CD4-positive, alpha-beta T cell treated with Interleukin-2 at 100 ng/mL for 4 hours (primary cell): ENCODE measurements around the gene NOVA2.

Experiments used
- DNase-seq: peaks from one replicate; pipeline ENCODE4 v3.0.0-alpha.2; 2020; ENCODE audit warnings: low spot score

The NOVA2 gene

DNA sequence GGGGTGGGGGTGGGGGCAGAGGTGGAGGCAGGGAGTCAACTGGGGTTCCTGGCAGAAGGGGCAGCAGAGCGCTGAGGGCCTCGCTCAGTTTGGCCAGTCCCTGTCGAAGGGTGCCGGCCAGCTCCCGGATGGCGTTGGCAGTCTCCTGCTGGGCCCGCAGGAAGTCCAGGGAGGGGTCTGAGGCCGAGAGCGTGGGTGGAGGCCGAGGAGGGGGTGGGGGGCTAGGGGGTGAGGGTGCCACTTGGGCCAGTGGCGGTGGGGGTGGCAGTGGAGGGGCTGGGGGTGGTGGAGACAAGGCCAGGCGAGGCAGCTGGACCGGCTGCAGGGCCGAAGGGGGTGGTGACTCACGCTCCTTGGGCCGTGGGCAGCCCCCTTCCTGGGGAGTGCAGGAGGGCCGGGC lies 82.8 kb downstream of the NOVA2 start:
- DNase-seq, result no peak

DNA sequence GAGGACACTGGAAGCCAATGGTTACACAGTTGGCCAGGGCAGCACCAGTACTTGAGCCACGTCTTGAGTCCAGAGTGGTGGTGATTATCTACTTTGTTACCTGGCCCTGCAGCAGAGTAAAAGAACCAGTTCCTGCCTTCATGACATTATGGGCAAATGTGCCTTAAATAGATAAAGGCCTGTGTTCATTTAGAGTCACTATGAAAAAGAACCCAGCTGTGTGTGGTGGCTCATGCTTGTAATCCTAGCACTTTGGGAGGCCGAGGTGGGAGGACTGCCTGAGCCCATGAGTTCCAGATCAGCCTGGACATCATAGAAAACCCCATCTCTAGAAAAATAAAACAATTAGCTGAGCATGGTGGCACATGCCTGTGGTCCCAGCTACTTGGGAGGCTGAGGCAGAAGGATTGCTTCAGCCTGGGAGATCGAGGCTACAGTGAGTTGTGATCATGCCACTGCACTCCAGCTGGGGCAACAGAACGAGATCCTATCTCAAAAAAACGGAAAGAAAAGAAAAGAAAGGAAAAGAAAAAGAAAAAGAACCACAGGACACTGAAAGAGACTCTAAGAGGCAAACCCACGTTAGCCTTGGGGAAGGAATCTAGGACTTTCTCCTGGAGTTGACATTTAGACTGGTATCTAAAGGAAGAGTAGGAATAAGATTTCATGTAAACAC lies 84.3 kb downstream of the NOVA2 start:
- no peak for DNase-seq

DNA sequence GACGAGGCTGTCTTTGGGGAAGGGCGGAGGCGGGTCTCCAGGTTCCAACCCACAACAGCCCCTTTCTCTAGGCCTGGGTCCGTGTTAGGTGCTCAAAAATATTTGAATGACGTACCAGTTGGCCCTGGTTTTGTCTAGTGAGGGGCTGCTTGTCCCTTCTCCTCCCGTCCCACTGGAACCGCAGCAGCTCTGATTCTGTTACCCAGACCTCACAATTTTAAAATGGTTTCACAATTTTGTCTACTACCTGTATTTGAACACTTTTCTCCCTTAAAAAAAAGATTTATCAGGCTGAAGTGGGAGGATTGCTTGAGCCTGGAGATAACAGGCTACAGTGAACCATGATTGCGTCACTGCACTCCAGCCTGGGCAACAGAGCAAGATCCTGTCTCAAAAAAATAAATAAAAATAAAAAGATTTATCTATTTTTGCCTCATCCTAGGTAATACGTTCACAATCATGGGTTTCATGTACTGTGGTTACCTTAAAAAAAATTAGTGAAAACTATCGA lies 86.4 kb downstream of the NOVA2 start:
- no peak for DNase-seq

DNA sequence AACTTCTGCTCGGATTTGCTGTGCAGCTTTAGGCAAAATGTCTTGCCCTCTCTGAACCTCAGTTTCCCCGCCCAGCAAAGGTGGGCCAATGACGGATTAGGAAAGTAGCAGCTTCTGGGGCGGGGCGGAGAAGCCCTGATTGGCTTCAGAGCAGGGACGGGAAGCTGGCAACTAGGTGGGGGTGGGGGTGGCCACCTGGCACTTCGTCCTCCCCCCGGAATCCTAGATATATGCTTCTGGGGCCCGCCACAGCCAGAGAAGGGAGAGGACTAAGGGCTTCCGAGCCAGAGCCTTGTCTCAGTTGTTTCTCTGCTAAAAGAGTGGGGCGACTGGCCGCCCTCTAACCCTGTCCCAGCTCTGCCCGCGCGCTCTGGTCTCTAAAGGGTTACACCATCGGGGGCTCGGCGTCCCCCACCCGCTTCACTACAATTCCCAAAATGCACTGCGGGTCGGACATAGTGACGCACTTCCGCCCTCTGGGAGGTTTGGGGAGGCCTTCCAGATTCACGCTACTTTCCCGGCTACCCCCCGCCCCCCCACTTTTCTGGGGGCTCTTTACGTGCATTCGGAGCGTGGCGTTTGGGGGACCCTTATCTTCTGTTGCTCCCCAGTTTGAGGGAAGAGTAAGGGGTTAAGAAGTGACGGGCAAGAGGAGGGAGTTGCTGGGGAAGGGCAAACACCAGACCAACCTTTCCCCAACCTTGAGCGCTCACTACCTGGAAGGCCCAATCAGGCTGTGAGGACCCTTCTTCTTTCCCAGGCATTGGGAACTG lies 87.1 kb downstream of the NOVA2 start:
- DNase-seq, result peak; percentile 92

DNA sequence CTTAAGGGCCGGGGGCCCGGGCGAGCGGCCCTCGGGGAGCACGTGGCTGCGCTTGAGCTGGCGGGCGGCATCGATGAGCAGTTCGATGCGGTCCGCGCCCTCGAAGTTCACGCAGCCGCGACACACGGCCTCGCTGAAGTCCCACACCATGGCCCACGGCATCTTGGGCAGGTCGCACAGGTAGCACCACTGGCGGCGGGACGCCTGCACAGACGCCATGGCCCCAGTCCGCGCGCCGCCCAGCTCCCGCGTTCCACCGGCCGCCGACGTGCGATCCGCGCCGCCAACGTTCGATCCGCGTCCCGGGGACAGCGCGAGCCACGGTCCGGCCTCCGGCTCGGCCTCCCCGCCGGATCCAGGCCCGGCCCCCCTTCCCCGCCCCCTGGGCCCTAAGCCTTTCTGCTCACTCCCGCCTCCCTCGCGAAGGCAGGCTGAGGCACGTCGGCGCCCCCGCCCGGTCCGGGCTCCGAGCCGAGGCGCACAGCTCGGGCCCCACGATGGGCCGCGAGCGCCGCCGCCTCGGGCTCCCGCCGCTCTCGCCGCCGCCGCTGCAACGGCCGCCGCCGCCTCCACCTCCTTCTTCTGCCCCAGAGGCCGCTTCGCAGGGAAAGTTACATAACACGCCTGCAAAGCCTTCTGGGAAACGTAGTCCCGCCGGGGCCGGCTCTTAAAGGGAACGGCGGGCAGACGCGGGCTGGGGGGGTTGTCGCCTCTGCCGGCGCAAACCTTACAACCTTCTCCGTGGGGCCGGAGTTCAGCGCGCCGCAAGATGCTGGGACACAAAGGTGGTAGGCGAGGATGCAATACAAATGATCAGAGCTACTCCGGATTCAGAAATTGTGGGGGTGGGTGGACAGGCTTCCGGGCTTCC lies 87.9 kb downstream of the NOVA2 start, which contains the start of gene IRF2BP1:
IRF2BP1 (minus strand) TSS at position 586 of the 871 bp plus-strand sequence; CDS start at position 219, 367 bp downstream.
- DNase-seq, result peak; percentile 91

DNA sequence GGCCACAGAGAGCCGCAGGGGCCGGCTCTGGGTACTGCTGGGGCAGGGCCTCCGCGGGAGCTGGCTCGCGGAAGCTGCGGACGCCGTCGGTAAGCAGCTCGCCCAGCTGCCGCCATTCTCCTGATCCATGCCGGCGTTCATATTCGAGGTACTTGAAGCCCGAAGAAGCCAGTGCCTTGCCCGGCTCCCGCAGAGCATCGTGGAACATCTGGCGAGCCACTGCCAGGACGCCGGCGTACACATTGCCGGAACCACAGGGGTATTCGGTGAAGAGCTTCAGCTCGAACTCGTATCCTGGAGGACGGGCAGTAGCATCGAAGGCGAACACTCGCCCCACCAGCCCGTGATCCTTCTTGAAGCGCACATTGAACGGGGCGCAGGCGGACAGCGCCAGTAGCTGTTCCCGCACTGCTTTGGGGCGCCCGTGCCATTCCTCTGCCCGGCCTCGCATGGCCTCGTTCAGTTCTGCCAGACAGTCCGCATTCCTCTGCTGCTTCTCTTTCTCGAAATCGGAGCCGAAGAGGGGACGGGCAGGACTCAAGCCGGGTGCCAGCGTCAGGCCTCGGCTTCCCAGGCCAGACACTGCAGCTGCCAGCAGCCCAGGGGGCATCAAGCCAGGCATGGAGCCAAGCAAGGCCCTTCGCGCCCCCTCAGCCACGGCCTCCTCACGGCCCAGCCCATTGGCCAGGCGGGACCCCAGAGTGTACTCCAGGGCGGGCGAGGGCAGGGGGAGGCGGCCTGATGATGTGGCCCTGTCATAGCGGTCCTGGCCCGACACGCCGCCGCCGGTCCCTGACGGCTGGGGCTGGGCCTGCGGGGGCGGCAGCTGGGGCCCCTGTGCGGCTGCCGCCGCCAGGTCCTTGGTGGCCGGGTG lies 88.7 kb downstream of the NOVA2 start:
- no peak for DNase-seq

DNA sequence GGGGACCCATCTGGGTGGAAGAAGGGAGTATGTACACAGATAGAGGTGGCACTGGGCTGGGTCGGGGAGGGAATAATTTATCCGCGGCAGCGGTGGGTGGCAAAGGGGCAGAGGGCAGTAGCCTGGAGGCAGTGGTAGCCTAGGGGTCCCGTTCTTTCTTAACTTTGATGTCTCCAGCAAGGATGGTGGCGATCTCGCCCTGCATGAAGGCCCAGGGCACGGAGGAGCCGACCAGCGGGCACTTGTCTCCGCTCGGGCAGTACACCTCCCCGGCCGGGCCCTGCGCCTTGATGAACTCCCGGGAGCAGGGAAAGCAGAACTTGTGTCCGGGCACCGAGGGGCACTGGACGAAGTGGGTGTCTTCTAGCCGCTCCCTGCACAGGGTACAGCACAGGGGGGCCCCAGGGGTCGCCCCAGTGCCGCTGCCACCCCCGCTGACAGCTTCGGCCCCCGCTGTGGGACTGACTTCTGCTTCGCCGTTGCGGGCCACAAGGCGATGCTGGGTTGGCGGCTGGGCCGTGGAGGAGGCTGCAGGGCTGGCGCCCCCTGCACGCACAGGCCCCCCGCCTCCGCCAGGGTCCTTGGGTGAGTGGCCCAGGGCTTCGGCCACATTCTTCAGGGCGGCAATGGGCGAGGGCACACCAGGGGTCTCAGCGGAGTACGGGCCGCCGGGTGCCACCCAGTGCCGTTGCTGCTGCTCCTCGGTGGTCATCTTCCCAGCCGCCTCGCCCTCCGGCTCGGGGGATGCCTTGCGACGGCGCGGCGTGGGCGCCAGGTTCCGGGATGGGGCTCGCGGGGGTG lies 89.6 kb downstream of the NOVA2 start:
- DNase-seq, result no peak
